HG02970 (cell line): ENCODE measurements around the gene IQCM.
"Not testable (repeated sequence)": the region's sequence is repeated elsewhere in the genome, so short reads cannot be mapped to it uniquely, and the experiment has no call there.

ENCODE experiments used
- ATAC-seq: cut with Tn5 transposase; IDR thresholded peaks from one replicate; pipeline ENCODE4 v1.9.1; 2021; ENCODE audit warnings: mild to moderate bottlenecking, moderate library complexity, moderate number of reproducible peaks; ENCODE audit not compliant: unreplicated experiment, low FRiP score

Gene IQCM

DNA sequence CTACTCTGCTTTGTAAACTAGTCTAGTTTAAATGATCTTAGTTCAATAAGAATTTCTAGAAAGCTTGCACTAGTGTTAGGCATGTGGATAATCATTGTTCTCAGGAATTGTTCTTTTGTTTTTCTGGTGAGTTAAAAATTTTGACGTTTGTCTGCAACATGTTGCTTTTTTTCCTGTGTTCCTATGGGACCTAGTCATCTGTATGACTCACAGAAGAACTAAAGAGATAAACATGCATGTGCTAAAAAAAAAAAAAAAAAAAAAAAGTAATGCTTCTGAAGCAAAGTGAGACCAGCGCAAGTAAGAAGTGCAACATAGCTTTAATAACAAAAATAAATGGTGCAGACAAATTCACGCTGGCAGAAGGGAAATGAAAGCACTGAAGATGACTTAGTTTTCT, 471.2 kb downstream of the IQCM start:
- ATAC-seq = no peak

GRCh38 chr4:149343614-149344013, 472.0 kb downstream of the IQCM start:
- no peak for ATAC-seq

DNA sequence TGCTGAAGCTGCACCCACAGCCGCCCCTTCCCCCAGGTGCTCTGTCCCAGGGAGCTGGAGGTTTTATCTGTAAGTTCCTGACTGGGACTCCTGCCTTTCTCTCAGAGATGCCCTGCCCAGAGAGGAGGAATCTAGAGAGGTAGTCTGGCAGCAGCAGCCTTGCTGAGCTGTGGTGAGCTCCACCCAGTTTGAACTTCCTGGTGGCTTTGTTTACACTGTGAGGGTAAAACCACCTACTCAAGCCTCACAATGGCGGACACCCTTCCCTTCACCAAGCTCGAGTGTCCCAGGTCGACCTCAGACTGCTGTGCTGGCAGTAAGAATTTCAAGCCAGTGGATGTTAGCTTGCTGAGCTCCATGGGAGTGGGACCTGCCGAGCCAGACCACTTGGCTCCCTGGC, 474.5 kb downstream of the IQCM start:
- not testable (repeated sequence) for ATAC-seq

- ATAC-seq = no peak
Measured at GRCh38 chr4:149328161-149328560, 487.5 kb downstream of the IQCM start.

GRCh38 chr4:149322203-149322602, 493.4 kb downstream of the IQCM start:
- ATAC-seq = no peak

DNA sequence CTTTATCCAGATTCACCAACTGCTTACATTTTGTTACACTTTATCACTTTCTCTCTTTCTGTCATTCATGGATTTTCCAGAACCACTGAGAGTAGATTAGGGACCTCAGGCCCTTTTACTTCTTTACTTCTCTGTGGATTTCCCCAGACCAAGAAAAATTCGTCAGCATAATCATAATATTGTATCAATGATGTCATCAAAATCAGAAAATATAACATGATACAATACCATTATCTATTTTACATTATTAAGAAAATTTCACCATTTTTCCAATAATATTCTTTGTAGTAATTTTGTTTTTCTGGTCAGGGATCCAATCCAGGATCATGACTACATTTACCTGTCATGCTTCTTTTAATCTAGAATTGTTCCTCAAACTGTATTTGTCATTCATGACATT, 494.2 kb downstream of the IQCM start:
- no peak for ATAC-seq

DNA sequence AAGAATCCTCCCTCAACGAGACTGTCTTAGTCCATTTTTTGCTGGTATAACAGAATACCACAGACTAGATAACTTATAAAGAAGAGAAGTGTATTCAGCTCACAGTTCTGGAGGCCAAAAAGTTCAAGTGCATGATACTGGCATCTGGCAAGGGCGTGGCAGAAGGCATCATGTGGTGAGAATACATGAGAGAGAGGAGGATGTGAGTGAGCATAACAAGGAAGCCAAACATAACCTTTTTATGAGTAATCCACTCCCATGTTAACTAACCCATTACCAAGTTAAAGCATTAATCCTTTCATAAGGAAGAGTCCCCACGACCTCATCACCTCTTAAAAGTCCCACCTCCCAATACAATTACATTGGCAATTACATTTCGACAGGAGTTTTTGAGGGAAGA, 504.6 kb downstream of the IQCM start:
- no peak for ATAC-seq

GRCh38 chr4:149306537-149306936, 509.1 kb downstream of the IQCM start:
- no peak for ATAC-seq
